GM12872 (cell line): ENCODE data around the gene CLCNKA.

ENCODE experiments used
- CTCF ChIP-seq: IDR thresholded peaks from 3 replicates; pipeline ENCODE4 v1.5.1; 2011; ENCODE audit warnings: low read depth, mild to moderate bottlenecking, low read length, moderate library complexity; ENCODE audit not compliant: insufficient read depth

Gene CLCNKA

GRCh38 chr1:16072616-16073484 is 51.0 kb downstream of the CLCNKA start:
- no peak for TF ChIP-seq CTCF

- peak; percentile 48; the same call in 1 of the 3 replicates for TF ChIP-seq CTCF
Measured at GRCh38 chr1:16073490-16074119, 51.8 kb downstream of the CLCNKA start, which contains the start of gene FAM131C. FAM131C (minus strand) TSS chr1:16073651; CDS start chr1:16073442, 209 bp downstream.

DNA sequence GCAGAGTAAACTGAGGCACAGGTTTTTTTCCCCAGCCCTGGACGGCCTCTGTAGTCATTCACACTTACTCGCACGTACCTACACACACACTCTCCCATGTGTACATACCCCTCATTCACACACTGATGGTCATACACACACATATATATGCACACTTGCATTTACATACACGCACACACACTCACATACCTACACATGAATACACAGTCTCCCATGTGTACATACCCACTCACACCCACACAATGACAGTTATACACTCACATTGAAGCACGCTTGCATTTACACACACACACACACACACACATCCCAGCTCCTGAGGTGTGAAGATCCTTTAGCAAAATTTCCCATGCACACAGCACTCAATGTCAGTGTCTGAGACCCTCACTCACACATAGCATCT is 52.4 kb downstream of the CLCNKA start:
- TF ChIP-seq CTCF: no peak

DNA sequence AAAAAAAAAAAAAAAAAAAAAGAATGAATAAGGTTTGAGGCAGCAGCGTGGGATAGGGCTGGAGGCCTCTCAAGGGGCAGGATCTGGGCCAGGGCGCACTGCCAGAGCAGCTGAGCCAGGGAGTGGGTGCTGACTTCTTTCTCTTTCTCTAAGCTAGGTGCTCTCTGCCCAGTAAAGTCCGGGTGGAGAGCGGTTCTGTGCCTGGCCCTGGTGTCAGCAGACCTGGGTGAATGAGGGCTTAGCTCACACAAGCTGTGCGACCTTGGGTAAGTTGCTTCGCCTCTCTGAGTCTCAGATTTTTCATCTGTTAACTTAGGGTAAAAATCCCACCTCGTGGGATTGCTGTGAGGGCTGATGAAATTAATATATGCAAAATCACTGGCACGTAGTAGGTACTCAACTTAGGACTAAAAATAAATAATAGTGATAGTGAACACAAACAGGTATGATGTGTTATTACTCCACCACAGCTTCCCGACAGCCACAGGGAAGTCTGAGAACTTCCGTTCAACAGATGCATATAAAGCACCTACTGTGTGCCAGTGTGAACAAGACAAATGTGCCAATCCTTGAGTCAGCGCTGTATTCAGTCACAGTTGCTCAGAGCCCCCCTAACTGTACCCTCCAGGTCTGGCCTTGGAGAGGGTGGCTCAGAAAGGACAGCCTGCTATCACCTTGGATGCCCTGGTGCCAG is 53.6 kb downstream of the CLCNKA start:
- no peak for TF ChIP-seq CTCF

DNA sequence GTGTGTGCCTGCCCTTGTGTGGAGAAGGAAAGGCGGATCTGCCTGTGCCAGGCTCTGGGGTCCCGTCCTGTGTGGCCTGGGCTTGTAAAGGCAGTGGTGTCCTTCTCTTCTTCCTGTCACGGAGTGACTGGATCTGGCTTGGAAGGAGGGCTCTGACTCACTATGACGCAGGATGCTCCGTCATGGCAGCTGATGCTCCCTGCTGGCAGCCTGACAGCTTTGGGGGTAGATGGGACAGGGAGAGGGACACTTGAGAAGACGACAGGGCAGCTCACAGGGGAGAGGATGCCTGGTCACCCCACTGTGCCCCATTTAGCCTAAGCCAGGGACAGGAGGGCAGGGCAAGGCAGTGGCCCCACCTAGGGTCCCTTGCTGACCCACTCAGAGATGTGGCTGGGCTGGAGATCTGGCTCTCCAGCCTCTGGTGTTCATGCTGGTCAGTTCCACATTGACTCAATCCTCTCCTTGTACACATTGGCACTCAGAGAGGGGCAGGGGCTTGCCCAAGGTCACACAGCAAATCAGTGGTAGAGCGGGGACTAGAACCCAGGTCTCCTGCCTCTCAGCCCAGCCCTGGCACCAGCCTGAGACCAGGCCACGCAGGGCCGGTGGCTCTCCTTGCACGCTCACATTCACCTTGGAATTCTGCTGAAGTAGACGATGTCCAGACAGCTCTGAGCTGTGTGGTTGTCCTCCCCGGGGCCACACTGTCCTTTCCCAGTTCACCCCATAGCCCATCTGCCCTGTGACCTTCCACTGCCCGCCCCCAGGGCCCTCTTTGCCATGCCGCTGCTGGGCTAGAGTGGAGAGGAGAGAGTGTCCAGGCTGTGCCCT is 54.4 kb downstream of the CLCNKA start:
- TF ChIP-seq CTCF: no peak

DNA sequence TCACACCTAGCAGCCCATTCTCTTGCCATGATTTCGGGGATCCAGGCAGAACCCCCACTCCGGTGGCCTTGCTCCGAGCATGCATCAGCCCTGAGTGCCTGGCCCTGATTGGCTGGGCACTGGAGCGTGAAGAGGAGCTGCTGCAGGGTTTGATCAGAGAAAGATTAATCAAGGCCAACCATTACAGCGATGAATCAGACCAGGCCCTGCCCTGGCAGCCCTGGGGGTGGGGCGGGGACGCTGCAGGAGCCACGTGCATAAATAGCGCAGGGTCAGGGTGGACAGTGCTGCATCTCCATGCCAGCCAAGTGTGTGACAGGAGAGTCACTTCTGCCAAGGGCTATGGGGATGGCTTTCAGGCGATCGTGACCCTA is 55.0 kb downstream of the CLCNKA start:
- no peak for TF ChIP-seq CTCF
